GM19438 (cell line): ENCODE measurements around the gene CPXM2.

Experiments
- ATAC-seq: cut with Tn5 transposase; IDR thresholded peaks from one replicate; pipeline ENCODE4 v1.9.1; 2021; ENCODE audit warnings: low read depth; ENCODE audit not compliant: unreplicated experiment

CPXM2 gene

DNA sequence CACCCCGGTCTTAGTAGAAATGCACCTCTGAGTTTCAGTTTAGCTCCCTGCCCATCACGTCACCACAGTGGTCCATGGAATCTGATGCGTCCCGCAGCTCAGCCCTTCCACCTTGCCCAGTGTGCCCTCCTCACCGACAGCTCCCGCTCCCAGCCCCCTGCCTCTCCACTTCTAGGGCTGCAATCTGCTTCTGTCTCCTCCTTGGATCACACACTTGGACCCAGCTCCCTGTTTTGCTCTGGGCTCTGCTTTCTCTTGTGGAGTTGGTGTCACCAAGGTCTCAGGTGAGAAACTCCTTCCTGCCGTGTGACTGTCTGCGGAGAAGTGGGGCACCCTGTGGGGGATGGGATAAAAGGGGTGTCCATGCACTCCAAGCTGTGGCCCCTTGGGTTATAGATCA lies 187.5 kb downstream of the CPXM2 start:
- no peak for ATAC-seq

- no peak for ATAC-seq
These were observed 188.3 kb downstream of the CPXM2 start for GRCh38 chr10:123703195-123703790.
